ENCODE measurements around the gene ZNF436. TPM values are rescaled to one million over a fixed set of nuclear protein-coding genes. Genes with fewer than 3 reads are reported as not detected.

The ZNF436 gene
- total RNA-seq, 1 donor from 2014 or later = 26.0 TPM

GRCh38 chr1:23366146-23366545 is 3.5 kb downstream of the ZNF436 start:
- Mint-ChIP-seq H3K36me3 (ENCODE audit: low read depth, unreplicated experiment) (peaks cover 61% of the 10 kb centered on the region), H3K4me1 (ENCODE audit: unreplicated experiment) (peaks cover 19% of the 10 kb centered on the region), H3K27ac (ENCODE audit: unreplicated experiment) (no peak overlapping the region), H3K27me3 (ENCODE audit: unreplicated experiment) (peaks cover 19% of the 10 kb centered on the region), H3K9me3 (ENCODE audit: unreplicated experiment) (peaks cover 40% of the 10 kb centered on the region), H3K4me3 (ENCODE audit: unreplicated experiment) (peak overlapping the region; percentile 75)
- DNase-seq (ENCODE audit: low spot score) = no peak
- no peak for TF ChIP-seq CTCF (IDR thresholded peaks at IDR 0.05; ENCODE audit: unreplicated experiment)

GRCh38 chr1:23362218-23362713 is 7.4 kb downstream of the ZNF436 start:
- Mint-ChIP-seq H3K27ac (ENCODE audit: unreplicated experiment) (no peak overlapping the region), H3K4me3 (ENCODE audit: unreplicated experiment) (peak overlapping the region; percentile 89), H3K27me3 (ENCODE audit: unreplicated experiment) (peaks cover 5% of the 10 kb centered on the region), H3K36me3 (ENCODE audit: low read depth, unreplicated experiment) (peaks cover 85% of the 10 kb centered on the region), H3K4me1 (ENCODE audit: unreplicated experiment) (peaks cover 3% of the 10 kb centered on the region), H3K9me3 (ENCODE audit: unreplicated experiment) (peaks cover 67% of the 10 kb centered on the region)
- no peak for DNase-seq (ENCODE audit: low spot score)
- TF ChIP-seq CTCF (IDR thresholded peaks at IDR 0.05; ENCODE audit: unreplicated experiment) = no peak

- no peak for TF ChIP-seq CTCF (IDR thresholded peaks at IDR 0.05; ENCODE audit: unreplicated experiment)
- Mint-ChIP-seq H3K27ac (ENCODE audit: unreplicated experiment) (no peak overlapping the region), H3K36me3 (ENCODE audit: low read depth, unreplicated experiment) (peaks cover 56% of the 10 kb centered on the region), H3K9me3 (ENCODE audit: unreplicated experiment) (peaks cover 50% of the 10 kb centered on the region), H3K27me3 (ENCODE audit: unreplicated experiment) (peaks cover 10% of the 10 kb centered on the region), H3K4me3 (ENCODE audit: unreplicated experiment) (no peak overlapping the region), H3K4me1 (ENCODE audit: unreplicated experiment) (no peaks in the 10 kb centered on the region)
- DNase-seq (ENCODE audit: low spot score) = no peak
These were observed 11.2 kb downstream of the ZNF436 start for GRCh38 chr1:23358310-23358875.

GRCh38 chr1:23357138-23357908 is 12.3 kb downstream of the ZNF436 start:
- no peak overlapping the region for H3K4me3 Mint-ChIP-seq (ENCODE audit: unreplicated experiment)
- no peak for TF ChIP-seq CTCF (IDR thresholded peaks at IDR 0.05; ENCODE audit: unreplicated experiment)
- H3K27ac Mint-ChIP-seq (ENCODE audit: unreplicated experiment) = no peak overlapping the region
- DNase-seq (ENCODE audit: low spot score) = no peak
- peaks cover 45% of the 10 kb centered on the region for H3K36me3 Mint-ChIP-seq (ENCODE audit: low read depth, unreplicated experiment)
- H3K9me3 Mint-ChIP-seq (ENCODE audit: unreplicated experiment) = peaks cover 39% of the 10 kb centered on the region
- peaks cover 8% of the 10 kb centered on the region for H3K27me3 Mint-ChIP-seq (ENCODE audit: unreplicated experiment)
- H3K4me1 Mint-ChIP-seq (ENCODE audit: unreplicated experiment) = no peaks in the 10 kb centered on the region

Measured in endothelial cell (in vitro differentiated cells).